ENCODE results near the gene BCAS1.

BCAS1 gene

GRCh38 chr20:54070187-54070987, at the start of gene BCAS1:
TSS of gene BCAS1 (minus strand) at chr20:54070594. CDS start at chr20:54058718, 11,876 bp downstream.
- no peak for DNase-seq

- DNase-seq: no peak
Observed at GRCh38 chr20:54119744-54120143, 49.4 kb upstream of the BCAS1 start.

GRCh38 chr20:54118220-54119001, 48.0 kb upstream of the BCAS1 start:
- no peak for DNase-seq

GRCh38 chr20:54116550-54117235, 46.3 kb upstream of the BCAS1 start:
- DNase-seq: no peak

GRCh38 chr20:54115172-54115854, 44.9 kb upstream of the BCAS1 start:
- DNase-seq: no peak

- DNase-seq: no peak
Observed at GRCh38 chr20:54114109-54114508, 43.7 kb upstream of the BCAS1 start.

GRCh38 chr20:54113566-54113965, 43.2 kb upstream of the BCAS1 start:
- DNase-seq: no peak

- no peak for DNase-seq
Observed at GRCh38 chr20:54112221-54112884, 42.0 kb upstream of the BCAS1 start.

GRCh38 chr20:54111460-54111859, 41.1 kb upstream of the BCAS1 start:
- DNase-seq: no peak

- DNase-seq: no peak
Observed at GRCh38 chr20:54110457-54110856, 40.1 kb upstream of the BCAS1 start.

GRCh38 chr20:54110041-54110440, 39.6 kb upstream of the BCAS1 start:
- DNase-seq: no peak

- DNase-seq: no peak
Observed at GRCh38 chr20:54108817-54109216, 38.4 kb upstream of the BCAS1 start.

- no peak for DNase-seq
Observed at GRCh38 chr20:54108326-54108642, 37.9 kb upstream of the BCAS1 start.

GRCh38 chr20:54107600-54108325, 37.4 kb upstream of the BCAS1 start:
- DNase-seq: no peak

- no peak for DNase-seq
Observed at GRCh38 chr20:54107181-54107580, 36.8 kb upstream of the BCAS1 start.

GRCh38 chr20:54106162-54106561, 35.8 kb upstream of the BCAS1 start:
- DNase-seq: no peak

- no peak for DNase-seq
Observed at GRCh38 chr20:54105653-54106052, 35.3 kb upstream of the BCAS1 start.

- no peak for DNase-seq
Observed at GRCh38 chr20:54104781-54105180, 34.4 kb upstream of the BCAS1 start.

- no peak for DNase-seq
Observed at GRCh38 chr20:54103762-54104600, 33.6 kb upstream of the BCAS1 start.

- peak; percentile 38 for DNase-seq
Observed at GRCh38 chr20:54103067-54103761, 32.8 kb upstream of the BCAS1 start.
